Ovary (tissue), 3 donors: ENCODE results near the gene DGAT2L6.

ENCODE experiments used
- EP300 ChIP-seq: sonication (generic); formaldehyde crosslinking; IDR thresholded peaks from one replicate; pipeline ENCODE4 v1.6.1; 2017; ENCODE audit warnings: antibody characterized with exemption
- TF ChIP-seq, protein P1 (sequence below), 3 donors: fragments of 450-650 bp in 2 of 3; fragments of 200-600 bp in 1 of 3; IDR thresholded peaks; one replicate each; pipeline versions ENCODE4 v1.5.1 to v1.8.0; 2016 to 2022; ENCODE audit warnings: antibody characterized with exemption in 3 of 3, mild to moderate bottlenecking in 1 of 3
- donor health status: DM: no; HTN: no; CAD: no.

DNA sequence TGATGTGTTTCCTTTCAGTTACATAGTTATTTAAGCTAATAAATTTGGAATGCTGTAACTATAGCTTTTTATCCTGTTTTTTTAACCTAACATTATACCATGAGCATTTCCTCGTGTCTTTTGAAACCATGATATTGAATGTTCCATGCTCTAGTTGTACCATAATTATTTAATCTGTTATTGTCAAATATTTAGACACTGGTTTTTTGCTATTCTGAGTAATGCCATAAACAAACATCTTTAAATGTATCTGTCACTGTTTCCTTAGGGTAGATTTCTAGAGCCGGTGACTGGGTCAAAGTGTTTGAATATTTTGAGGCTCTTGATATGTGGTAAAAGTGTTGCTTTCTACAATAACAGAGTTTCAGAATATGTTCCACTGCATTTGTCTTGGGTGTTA lies 38.7 kb upstream of the DGAT2L6 start:
- TF ChIP-seq, protein P1, sequence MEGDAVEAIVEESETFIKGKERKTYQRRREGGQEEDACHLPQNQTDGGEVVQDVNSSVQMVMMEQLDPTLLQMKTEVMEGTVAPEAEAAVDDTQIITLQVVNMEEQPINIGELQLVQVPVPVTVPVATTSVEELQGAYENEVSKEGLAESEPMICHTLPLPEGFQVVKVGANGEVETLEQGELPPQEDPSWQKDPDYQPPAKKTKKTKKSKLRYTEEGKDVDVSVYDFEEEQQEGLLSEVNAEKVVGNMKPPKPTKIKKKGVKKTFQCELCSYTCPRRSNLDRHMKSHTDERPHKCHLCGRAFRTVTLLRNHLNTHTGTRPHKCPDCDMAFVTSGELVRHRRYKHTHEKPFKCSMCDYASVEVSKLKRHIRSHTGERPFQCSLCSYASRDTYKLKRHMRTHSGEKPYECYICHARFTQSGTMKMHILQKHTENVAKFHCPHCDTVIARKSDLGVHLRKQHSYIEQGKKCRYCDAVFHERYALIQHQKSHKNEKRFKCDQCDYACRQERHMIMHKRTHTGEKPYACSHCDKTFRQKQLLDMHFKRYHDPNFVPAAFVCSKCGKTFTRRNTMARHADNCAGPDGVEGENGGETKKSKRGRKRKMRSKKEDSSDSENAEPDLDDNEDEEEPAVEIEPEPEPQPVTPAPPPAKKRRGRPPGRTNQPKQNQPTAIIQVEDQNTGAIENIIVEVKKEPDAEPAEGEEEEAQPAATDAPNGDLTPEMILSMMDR (IDR thresholded peaks at IDR 0.05), result no peak
- TF ChIP-seq EP300, result no peak
